Prostate gland (tissue), 2 donors: ENCODE data around the gene CDT1. TPM values are rescaled to one million over a fixed set of nuclear protein-coding genes. Genes with fewer than 3 reads are reported as not detected.
"Not testable (repeated sequence)": the region's sequence is repeated elsewhere in the genome, so short reads cannot be mapped to it uniquely, and the experiment has no call there.

Experiments used
- DNase-seq: peaks from one replicate; pipeline ENCODE4 v3.0.0-alpha.2; 2019; ENCODE audit warnings: low spot score
- H3K27ac ChIP-seq, 2 donors: fragments of 200-600 bp; sonication (generic); 2 replicates each; pipeline ENCODE4 v1.5.1; 2017 to 2019
- H3K27me3 ChIP-seq: fragments of 200-600 bp; sonication (generic); replicated peaks from 2 replicates; pipeline ENCODE4 v1.5.1; 2019; ENCODE audit not compliant: insufficient read depth
- H3K36me3 ChIP-seq, 2 donors: fragments of 200-600 bp; sonication (generic); 1 replicate in 1 of 2; 2 replicates in 1 of 2; pipeline versions ENCODE4 v1.5.1 to v1.8.1; 2017 to 2019
- H3K4me1 ChIP-seq: fragments of 200-600 bp; sonication (generic); replicated peaks from 2 replicates; pipeline ENCODE4 v1.5.1; 2019
- H3K4me3 ChIP-seq, 2 donors: fragments of 200-600 bp; sonication (generic); 2 replicates each; pipeline ENCODE4 v1.5.1; 2017 to 2019
- H3K9me3 ChIP-seq: fragments of 200-600 bp; sonication (generic); 2 replicates; pipeline ENCODE4 v1.5.1; 2017
- CTCF ChIP-seq, 4 experiments: fragments of 200-600 bp in 2 of 4; fragments of 450-650 bp in 2 of 4; sonication (generic) in 2 of 4; IDR thresholded peaks; 1 replicate in 3 of 4; 2 replicates in 1 of 4; pipeline ENCODE4 v1.5.1; 2016 to 2019; ENCODE audit warnings: antibody characterized with exemption in 4 of 4, mild to moderate bottlenecking in 2 of 4, moderate library complexity in 2 of 4
- POLR2A ChIP-seq: fragments of 450-650 bp; IDR thresholded peaks from one replicate; pipeline ENCODE4 v1.6.1; 2016; ENCODE audit warnings: antibody characterized with exemption, mild to moderate bottlenecking
- POLR2AphosphoS5 ChIP-seq: sonication (generic); formaldehyde crosslinking; IDR thresholded peaks from one replicate; pipeline ENCODE4 v1.6.1; 2017; ENCODE audit warnings: antibody characterized with exemption
- WGBS: methylation state at CpG from one replicate; pipeline ENCODE4 v1.1.5; 2018; 5-methylcytosine and 5-hydroxymethylcytosine counted together
- intact Hi-C: fragments of 100-400 bp; cut with DNase I; formaldehyde crosslinking; loops from one replicate; pipeline ENCODE4 v1.14.2; 2022
- total RNA-seq, 2 donors: library from RNA; depleted of rRNA; stranded (reverse); fragments of >200 nt; gene quantifications; one replicate each; pipeline ENCODE4 v1.1.0, GENCODE V29; 2016

The CDT1 gene
- total RNA-seq, 2 donors from 2014 or later, result 4.3 to 7.6 TPM

GRCh38 chr16:88784074-88784855 is 19.3 kb upstream of the CDT1 start:
- H3K27ac ChIP-seq, result peak overlapping the region; percentile 90 to 94
- H3K4me1 ChIP-seq, result peaks cover 8% of the 10 kb centered on the region
- peak; percentile 71 for DNase-seq
- intact Hi-C loops, result loop anchor here (1.0 kb wide), 1 partner anchor 41 kb away; no protein-coding TSS in a partner anchor
- no peaks in the 10 kb centered on the region for H3K27me3 ChIP-seq
- no peaks in the 10 kb centered on the region for H3K9me3 ChIP-seq
- WGBS, result 2% methylated on average over 38 of the region's 74 CpGs
- H3K36me3 ChIP-seq, result no peaks in the 10 kb centered on the region
- peak overlapping the region; percentile 86 to 89 for H3K4me3 ChIP-seq
- TF ChIP-seq CTCF (IDR thresholded peaks at IDR 0.05) (peak; percentile 18 to 60 (median 54)), POLR2AphosphoS5 (peak; percentile 26), POLR2A (no peak)

GRCh38 chr16:88784856-88785105 is 18.8 kb upstream of the CDT1 start:
- no peaks in the 10 kb centered on the region for H3K36me3 ChIP-seq
- H3K4me3 ChIP-seq, result peak overlapping the region; percentile 86 to 89
- H3K27me3 ChIP-seq, result no peaks in the 10 kb centered on the region
- no peak for TF ChIP-seq POLR2A
- no peak for TF ChIP-seq CTCF (IDR thresholded peaks at IDR 0.05)
- no peak for TF ChIP-seq POLR2AphosphoS5
- H3K27ac ChIP-seq, result peak overlapping the region; percentile 90 to 94
- WGBS, result 0% methylated on average over 10 of the region's 32 CpGs
- H3K4me1 ChIP-seq, result peaks cover 8% of the 10 kb centered on the region
- DNase-seq, result no peak
- intact Hi-C loops, result loop anchor here (1.0 kb wide), 1 partner anchor 41 kb away; no protein-coding TSS in a partner anchor
- H3K9me3 ChIP-seq, result no peaks in the 10 kb centered on the region

DNA sequence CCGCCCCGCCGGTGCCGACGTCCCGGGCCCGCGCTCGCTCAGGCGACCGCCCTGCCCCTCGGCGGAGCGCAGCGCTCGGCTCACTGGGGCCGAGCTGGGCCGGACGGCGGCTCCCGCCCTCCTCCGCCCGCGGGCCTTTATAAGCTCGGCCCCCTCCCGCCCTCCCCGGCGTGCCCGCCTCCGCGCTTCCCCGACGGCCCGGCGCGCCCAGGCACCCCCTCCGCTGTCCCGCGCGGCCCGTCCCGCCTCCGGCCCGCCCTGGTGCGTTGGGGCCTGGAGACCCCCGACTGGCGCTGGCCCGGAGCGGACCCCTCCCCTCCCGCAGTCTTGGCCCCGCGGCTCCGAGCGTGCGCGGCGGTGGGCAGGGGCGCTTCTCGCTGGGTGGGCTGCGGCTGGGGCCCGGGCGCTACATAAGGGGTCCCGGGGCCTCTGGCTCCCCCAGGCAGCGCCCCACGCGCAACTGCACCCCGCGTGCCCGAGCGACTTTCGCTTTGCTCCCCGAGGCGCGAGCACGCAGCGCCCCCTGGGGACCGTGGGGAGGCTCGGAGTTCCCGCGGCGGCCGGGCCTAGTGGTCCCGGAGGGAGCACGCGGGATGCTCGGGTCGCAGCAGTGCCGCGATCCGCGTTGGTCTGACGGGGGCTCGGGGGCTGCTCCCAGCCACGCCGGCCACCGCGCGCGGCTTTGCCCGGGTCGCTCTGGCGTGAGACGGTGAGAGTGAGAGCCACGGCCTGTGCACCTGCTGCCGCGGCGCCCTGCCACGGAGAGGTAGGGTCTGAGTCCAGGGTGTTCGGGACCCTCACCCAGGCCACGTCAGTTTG is 18.3 kb upstream of the CDT1 start, which contains the start of gene PIEZO1:
PIEZO1 (minus strand) TSS at position 115 of the 819 bp plus-strand sequence. CDS start 256 bp downstream, outside the sequence.
- DNase-seq, result peak; percentile 61
- Histone ChIP-seq H3K36me3 (no peaks in the 10 kb centered on the region), H3K4me1 (peaks cover 5% of the 10 kb centered on the region), H3K27me3 (no peaks in the 10 kb centered on the region), H3K9me3 (no peaks in the 10 kb centered on the region), H3K27ac (peak within 1 kb of the TSS; percentile 90 to 94), H3K4me3 (peak within 1 kb of the TSS; percentile 86 to 89)
- WGBS, result 5% methylated on average over 48 of the region's 110 CpGs
- intact Hi-C loops, result no loop called here
- TF ChIP-seq CTCF (IDR thresholded peaks at IDR 0.05) (peak; percentile 86 to 98 (median 97)), POLR2A (peak; percentile 46), POLR2AphosphoS5 (peak; percentile 9)

DNA sequence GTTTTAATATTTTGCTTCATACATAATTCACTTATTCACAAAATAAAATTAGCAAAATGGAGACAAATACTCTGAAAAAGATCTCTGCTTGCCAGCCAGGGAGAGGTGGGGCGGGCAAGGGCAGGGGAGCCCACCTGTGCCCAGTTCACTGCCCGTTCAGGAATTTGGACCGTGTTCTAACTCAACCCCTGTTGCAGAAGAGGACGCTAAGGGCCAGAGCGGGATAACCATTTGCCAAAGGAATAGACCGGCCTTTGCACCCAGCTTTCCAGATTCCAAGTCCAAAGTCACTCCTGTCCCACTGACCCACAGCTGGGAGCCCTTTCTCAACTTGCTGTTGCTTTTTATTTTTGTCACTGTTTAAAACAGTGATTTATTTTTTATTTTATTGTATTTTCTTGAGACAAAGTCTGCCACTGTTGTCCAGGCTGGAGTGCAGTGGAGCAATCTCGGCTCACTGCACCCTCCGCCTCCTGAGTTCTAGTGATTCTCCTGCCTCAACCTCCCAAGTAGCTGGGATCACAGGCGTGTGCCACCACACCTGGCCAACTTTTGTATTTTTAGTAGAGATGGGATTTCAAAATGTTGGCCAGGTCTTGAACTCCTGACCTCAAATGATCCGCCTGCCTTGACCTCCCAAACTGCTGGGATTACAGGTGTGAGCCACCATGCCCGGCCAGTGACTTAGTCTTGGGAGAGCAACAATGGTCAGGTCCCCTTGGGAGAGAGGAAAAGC is 15.8 kb upstream of the CDT1 start:
- intact Hi-C loops, result no loop called here
- no peaks in the 10 kb centered on the region for H3K36me3 ChIP-seq
- 82% methylated on average over 11 of the region's 11 CpGs for WGBS

DNA sequence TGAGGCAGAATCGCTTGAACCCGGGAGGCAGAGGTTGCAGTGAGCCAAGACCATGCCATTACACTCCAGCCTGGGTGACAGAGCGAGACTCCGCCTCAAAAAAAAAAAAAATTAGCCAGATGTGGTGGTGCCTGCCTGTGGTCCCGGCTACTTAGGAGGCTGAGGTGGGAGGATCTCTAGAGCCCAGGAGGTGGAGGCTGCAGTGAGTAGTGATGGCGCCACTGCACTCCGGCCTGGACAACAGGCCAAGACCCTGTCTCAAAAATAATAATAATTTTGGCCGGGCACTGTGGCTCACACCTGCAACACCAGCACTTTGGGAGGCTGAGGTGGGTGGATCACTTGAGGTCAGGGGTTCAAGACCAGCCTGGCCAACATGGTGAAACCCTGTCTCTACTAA is 14.8 kb upstream of the CDT1 start:
- H3K27ac ChIP-seq, H3K36me3 ChIP-seq, H3K27me3 ChIP-seq, DNase-seq, H3K4me1 ChIP-seq, intact Hi-C loops, H3K9me3 ChIP-seq, H3K4me3 ChIP-seq: not testable (repeated sequence)
- WGBS, result 93% methylated on average over 8 of the region's 8 CpGs

More for the DNA sequence above, 15.8 kb upstream of the CDT1 start:
- peaks cover 5% of the 10 kb centered on the region for H3K4me1 ChIP-seq
- H3K27ac ChIP-seq, result no peak overlapping the region
- H3K9me3 ChIP-seq, result no peaks in the 10 kb centered on the region
- H3K4me3 ChIP-seq, result no peak overlapping the region
- no peak for TF ChIP-seq POLR2AphosphoS5
- TF ChIP-seq CTCF (IDR thresholded peaks at IDR 0.05), result no peak
- TF ChIP-seq POLR2A, result no peak
- DNase-seq, result no peak
- H3K27me3 ChIP-seq, result no peaks in the 10 kb centered on the region
